ENCODE results near the gene CTXN3. TPM values are rescaled to one million over a fixed set of nuclear protein-coding genes. Genes with fewer than 3 reads are reported as not detected.

The CTXN3 gene
- total RNA-seq, 4 donors from 2014 or later, result not detected

DNA sequence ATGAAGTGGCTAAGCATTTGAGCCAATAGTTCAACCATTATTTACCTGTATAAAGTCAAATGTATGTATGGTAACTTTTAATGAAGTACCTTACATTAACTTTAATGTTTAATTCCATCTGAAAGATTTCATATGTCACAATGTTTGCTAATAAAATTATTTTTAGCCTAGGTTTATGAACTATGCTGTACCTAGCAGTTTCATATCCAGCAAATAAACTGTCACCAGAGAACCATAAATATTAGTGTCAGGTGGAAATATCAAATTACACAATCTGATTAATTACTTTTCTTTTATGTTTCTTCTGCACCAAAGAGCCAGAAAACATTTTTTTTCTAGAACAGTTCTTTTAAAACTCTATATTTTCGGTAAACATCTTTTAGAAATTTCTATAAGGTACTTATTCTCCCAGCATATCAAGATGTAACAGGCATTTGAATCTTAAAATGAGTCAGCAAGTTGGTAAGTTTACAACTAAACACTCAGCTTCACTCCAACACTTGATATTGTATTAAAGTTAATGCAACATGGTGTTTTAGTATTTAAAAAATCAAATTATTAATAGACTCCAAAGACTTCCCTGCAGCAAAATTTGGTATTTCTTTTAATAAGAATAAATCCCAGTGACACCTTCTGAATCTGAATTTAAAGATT, 45.8 kb downstream of the CTXN3 start:
- WGBS, result 77% methylated on average over 1 of the region's 1 CpG
- H3K4me1 ChIP-seq, result no peaks in the 10 kb centered on the region
- H3K4me3 ChIP-seq, result no peak overlapping the region
- H3K27me3 ChIP-seq, result no peaks in the 10 kb centered on the region
- DNase-seq (ENCODE audit: low spot score in 2 of 2), result no peak
- TF ChIP-seq, protein P1, sequence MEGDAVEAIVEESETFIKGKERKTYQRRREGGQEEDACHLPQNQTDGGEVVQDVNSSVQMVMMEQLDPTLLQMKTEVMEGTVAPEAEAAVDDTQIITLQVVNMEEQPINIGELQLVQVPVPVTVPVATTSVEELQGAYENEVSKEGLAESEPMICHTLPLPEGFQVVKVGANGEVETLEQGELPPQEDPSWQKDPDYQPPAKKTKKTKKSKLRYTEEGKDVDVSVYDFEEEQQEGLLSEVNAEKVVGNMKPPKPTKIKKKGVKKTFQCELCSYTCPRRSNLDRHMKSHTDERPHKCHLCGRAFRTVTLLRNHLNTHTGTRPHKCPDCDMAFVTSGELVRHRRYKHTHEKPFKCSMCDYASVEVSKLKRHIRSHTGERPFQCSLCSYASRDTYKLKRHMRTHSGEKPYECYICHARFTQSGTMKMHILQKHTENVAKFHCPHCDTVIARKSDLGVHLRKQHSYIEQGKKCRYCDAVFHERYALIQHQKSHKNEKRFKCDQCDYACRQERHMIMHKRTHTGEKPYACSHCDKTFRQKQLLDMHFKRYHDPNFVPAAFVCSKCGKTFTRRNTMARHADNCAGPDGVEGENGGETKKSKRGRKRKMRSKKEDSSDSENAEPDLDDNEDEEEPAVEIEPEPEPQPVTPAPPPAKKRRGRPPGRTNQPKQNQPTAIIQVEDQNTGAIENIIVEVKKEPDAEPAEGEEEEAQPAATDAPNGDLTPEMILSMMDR (IDR thresholded peaks at IDR 0.05), result no peak
- TF ChIP-seq EP300 (IDR thresholded peaks at IDR 0.05) (no peak), POLR2AphosphoS5 (IDR thresholded peaks at IDR 0.05) (no peak), POLR2A (IDR thresholded peaks at IDR 0.05) (no peak)
- no peak overlapping the region for H3K27ac ChIP-seq
- H3K36me3 ChIP-seq, result no peaks in the 10 kb centered on the region
- no peaks in the 10 kb centered on the region for H3K9me3 ChIP-seq

- Histone ChIP-seq H3K36me3 (no peaks in the 10 kb centered on the region), H3K9me3 (no peaks in the 10 kb centered on the region), H3K27me3 (no peaks in the 10 kb centered on the region), H3K4me1 (no peaks in the 10 kb centered on the region), H3K27ac (no peak overlapping the region), H3K4me3 (no peak overlapping the region)
- DNase-seq (ENCODE audit: low spot score in 2 of 2), result no peak
- TF ChIP-seq EP300 (IDR thresholded peaks at IDR 0.05) (no peak), POLR2A (IDR thresholded peaks at IDR 0.05) (no peak)
Observed at GRCh38 chr5:127695346-127695745, 46.5 kb downstream of the CTXN3 start.

DNA sequence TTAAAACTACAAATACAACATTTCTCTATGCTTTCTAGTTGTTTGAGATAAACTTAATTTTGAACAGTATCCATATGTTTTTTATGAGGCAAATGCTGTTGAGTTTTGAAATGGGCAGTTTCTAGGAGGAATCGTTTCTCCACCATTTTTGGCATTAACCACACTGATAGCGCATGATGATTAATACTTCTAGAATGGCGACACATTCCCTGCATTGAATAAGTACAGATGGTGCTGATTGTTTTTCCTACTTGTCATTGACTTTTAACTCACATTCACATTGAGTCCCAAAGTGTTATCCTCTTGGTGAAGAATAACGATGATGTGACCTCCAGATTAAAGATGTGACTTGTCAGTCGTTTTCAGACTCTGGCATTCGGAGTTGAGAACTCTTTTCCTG, 47.8 kb downstream of the CTXN3 start:
- DNase-seq (ENCODE audit: low spot score in 2 of 2), result no peak
- WGBS, result 54% methylated on average over 6 of the region's 6 CpGs
- no peak overlapping the region for H3K4me3 ChIP-seq
- H3K27ac ChIP-seq, result no peak overlapping the region
- TF ChIP-seq POLR2AphosphoS5 (IDR thresholded peaks at IDR 0.05) (no peak), EP300 (IDR thresholded peaks at IDR 0.05) (no peak), POLR2A (IDR thresholded peaks at IDR 0.05) (no peak)
- TF ChIP-seq, protein P1 (IDR thresholded peaks at IDR 0.05), result no peak
- H3K9me3 ChIP-seq, result no peaks in the 10 kb centered on the region
- no peaks in the 10 kb centered on the region for H3K36me3 ChIP-seq
- no peaks in the 10 kb centered on the region for H3K4me1 ChIP-seq
- no peaks in the 10 kb centered on the region for H3K27me3 ChIP-seq

DNA sequence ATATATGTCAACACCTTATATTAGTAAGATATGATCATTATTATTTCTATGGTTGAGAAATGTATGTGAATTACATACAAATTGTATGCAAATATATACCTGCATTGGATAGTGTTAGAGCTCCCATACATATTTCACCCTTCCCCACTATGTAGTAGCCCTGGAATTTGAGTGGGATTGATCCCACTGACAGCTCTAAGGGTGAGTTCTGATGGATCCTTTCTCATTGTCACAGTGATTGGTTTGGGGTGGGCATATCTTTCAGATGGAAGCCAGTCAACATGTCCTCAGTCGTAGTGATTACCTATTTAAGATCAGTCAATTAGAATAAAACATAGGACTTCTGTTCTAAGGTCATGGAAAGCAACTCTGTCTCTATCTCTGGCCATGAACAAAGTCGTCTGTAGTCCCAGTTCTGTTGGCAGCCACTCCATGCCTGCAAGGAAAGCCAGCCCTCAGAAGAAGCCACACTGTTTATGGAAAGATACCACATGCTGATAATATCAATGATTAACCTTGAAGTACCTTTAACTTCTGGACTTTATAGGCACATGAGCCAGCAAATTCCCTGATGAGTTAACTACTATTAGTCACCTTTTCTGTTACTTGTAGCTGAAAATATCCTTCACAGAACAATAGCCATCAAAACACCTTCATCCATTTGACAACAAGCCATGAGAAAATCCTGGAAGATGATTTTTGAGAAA, 49.2 kb downstream of the CTXN3 start:
- Histone ChIP-seq H3K4me1 (no peaks in the 10 kb centered on the region), H3K4me3 (no peak overlapping the region), H3K27me3 (no peaks in the 10 kb centered on the region), H3K36me3 (no peaks in the 10 kb centered on the region), H3K9me3 (no peaks in the 10 kb centered on the region), H3K27ac (no peak overlapping the region)
- 58% methylated on average over 2 of the region's 2 CpGs for WGBS
- TF ChIP-seq, protein P1 (IDR thresholded peaks at IDR 0.05), result no peak
- no peak for TF ChIP-seq EP300 (IDR thresholded peaks at IDR 0.05)
- TF ChIP-seq POLR2AphosphoS5 (IDR thresholded peaks at IDR 0.05), result no peak
- no peak for TF ChIP-seq POLR2A (IDR thresholded peaks at IDR 0.05)
- no peak for DNase-seq (ENCODE audit: low spot score in 2 of 2)

DNA sequence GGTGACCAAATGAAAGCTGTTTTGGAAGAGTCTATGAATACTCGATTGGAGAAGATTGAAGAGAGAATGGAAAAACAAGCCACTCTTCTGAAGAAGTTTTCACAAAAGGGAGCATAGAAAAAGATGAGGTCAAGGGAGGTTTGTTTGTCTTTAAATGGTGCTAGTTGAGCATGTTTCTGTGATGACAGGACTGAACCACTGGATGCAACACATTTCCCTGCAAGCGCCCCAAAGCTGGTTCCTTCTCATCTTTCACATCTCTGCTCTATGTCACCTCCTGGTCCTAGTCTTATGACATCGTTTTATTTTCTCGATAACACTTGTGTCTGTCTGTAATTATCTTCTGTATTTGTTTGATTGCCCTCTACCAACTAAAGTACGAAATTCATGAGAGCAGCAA, 50.5 kb downstream of the CTXN3 start:
- Histone ChIP-seq H3K4me3 (no peak overlapping the region), H3K4me1 (no peaks in the 10 kb centered on the region), H3K27me3 (no peaks in the 10 kb centered on the region), H3K9me3 (no peaks in the 10 kb centered on the region), H3K27ac (no peak overlapping the region), H3K36me3 (no peaks in the 10 kb centered on the region)
- no peak for DNase-seq (ENCODE audit: low spot score in 2 of 2)
- WGBS, result 86% methylated on average over 5 of the region's 5 CpGs
- TF ChIP-seq POLR2A (IDR thresholded peaks at IDR 0.05), result no peak
- TF ChIP-seq, protein P1 (IDR thresholded peaks at IDR 0.05), result no peak
- no peak for TF ChIP-seq EP300 (IDR thresholded peaks at IDR 0.05)
- no peak for TF ChIP-seq POLR2AphosphoS5 (IDR thresholded peaks at IDR 0.05)
